Glomerular endothelial cell (primary cell): Measurements from ENCODE around the gene ULK4. TPM values are rescaled to one million over a fixed set of nuclear protein-coding genes. Genes with fewer than 3 reads are reported as not detected.
"Not testable (repeated sequence)": the region's sequence is repeated elsewhere in the genome, so short reads cannot be mapped to it uniquely, and the experiment has no call there.

ENCODE experiments used
- DNase-seq: peaks from one replicate; pipeline ENCODE4 v3.0.0-alpha.2; 2011; ENCODE audit warnings: low read depth, low spot score; ENCODE audit errors: extremely low read depth
- total RNA-seq: library from RNA; depleted of rRNA; stranded (reverse); fragments of >200 nt; gene quantifications from 2 replicates; pipeline ENCODE4 v1.2.3, GENCODE V29; 2015

ULK4 gene
- total RNA-seq, 1 donor from 2014 or later, result 11.7 TPM

DNA sequence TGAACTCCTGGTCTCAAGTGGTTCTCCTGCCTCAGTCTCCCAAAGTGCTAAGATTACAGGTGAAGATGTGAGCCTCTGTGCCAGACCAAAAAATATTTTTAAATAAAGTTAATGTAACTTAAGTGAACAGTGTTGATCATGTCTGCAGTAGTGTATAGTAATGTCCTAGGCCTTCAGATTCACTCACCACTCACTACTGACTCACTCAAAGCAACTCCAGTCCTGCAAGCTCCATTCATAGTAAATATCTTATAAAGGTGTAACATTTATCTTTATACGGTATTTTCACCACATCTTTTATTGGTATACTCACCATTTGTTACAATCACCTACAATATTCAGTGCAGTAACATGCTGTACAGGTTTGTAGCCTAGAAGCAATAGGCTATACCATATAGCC lies 264.2 kb downstream of the ULK4 start:
- DNase-seq, result no peak

DNA sequence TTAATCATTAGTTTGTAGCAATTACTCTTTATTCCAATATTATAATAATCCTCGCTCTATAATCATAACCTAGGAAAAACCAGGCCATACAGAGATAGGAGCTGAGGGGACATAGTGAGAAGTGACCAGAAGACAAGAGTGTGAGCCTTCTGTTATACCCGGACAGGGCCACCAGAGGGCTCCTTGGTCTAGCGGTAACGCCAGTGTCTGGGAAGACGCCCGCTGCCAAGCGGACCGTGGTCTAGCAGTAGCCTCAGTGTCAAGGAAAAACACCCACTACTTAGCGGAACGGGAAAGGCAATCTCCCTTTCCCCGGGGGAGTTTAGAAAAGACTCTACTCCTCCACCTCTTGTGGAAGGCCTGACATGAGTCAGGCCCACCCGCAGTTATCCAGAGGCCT lies 266.1 kb downstream of the ULK4 start:
- not testable (repeated sequence) for DNase-seq

DNA sequence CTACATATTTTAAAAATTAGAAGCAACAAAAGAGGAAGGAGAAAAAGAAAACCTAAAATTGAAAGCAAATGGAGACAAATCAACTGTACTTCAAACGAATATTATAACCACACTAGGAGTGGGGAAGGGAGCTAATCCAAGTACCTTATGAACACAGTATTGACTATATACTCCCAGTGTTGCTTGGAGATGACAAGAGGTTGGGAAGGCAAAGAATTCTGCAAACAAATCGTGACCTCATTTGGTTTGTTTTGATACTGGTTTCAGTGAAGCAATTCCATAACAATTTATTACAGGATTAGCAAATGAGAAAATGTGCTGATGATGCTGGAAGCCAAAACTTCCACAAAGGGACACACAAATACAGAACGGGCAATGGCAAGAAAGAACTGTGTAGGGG lies 268.1 kb downstream of the ULK4 start:
- no peak for DNase-seq

DNA sequence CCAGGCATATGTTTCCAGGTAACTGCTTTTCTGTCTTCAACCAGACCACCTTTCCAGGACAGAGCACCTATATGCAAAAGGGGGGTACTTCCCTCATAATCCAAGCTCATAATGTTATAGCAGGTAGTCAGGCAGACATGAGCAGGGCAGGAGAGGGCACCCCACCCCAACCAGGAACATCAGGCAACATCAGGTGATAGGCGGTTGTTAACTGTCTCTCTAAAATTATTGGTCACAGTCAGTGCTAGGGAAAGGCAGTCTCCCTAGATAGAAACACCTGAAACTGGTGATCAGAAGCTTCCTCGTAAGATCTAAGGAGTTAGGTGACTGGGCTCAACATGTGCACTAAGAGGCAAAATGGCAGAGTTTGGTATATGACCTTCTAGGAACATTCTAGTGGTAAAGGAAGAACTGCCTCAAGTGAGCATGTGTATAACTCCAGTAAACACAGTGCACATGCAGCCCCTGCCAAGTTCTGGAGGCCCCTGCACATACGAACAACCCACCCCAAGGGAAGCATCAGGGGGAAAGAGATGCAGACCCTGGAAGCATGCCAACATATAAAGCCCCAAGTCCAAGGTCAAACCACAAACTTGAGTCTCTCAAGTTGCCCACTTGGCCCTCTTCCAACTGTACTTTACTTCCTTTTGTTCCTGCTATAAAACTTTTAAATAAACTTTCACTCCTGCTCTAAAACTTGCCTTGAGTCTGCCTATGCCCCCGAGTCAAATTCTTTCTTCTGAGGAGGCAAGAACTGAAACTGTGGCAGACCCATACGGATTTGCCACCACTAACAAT lies 270.9 kb downstream of the ULK4 start:
- no peak for DNase-seq

DNA sequence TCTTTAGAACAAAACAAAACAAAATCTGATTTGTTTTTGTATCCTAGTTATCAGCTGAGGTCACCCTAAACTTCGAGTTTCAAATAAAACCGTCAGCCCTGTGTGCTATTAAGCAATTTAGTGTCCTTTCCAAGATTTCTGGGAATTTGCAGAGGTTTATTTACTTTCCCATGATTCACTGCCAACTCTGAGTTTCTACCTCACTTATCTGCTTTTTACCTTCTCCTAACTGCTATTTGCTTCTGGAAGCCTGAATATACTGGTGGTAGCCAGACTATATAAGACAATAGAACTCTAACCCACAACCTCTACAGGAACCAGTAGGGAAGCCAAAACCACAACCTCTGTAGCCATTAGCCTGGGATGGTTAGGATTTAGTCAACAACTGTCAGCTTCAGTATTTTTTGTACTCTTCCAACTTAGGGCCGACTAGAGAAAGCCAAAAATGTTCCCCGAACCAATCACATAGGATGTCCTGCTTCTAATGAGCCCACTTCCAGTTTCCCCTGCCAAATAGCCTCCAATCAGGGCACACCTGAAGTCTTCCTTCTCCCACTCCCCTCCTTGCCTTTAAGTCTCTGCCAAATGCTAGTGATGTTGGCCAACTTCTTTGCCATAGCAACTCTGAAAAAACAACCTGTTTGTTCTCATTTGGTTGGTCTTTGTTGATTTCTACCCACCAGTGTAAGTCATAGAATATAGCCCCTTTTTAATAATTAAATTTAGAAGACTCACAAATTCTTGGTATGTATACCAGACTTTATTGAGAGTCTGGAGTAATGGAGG lies 273.1 kb downstream of the ULK4 start:
- DNase-seq, result no peak

DNA sequence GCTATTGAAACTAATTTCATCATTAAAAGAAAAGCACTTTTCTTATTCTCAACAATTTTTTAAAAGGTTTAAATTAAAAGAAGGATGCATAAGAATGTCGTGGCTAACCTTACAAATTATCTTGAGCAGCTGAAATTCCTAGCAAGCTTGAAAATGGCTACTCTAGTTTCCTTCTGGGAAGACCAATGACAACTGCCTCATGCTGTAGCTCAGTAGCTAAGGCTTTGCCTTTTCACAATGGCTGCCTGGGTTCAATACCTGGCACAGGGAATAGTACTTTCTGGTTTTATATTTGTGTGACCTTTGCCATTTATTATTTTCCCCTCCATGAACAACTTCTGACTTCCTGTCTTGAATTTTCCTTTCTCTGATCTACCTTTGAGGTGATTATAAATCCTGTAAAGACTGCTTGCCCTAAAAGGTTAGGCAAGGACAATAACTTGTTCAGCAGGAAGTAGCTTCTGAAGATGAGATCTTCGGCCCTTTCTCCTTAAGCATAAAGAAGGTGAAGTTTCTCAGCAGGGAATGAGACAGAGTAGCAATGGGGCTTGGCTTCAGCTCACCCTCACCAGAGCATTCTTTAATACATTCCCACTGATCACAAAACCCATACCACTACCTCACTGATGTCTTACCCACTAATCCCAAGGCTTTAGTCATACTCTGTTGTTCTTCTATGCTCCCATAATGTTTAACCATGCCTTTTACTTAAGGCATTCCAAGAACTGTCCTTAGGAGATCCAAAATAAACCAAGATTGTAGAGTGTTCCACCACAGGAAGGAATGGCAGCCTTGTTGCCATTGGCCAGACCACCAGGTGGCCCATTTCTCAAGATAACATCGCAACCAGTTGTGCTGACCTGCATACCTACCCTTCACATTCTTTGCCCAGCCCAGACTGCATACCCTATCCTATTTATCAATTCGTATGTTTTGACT lies 276.8 kb downstream of the ULK4 start:
- no peak for DNase-seq

DNA sequence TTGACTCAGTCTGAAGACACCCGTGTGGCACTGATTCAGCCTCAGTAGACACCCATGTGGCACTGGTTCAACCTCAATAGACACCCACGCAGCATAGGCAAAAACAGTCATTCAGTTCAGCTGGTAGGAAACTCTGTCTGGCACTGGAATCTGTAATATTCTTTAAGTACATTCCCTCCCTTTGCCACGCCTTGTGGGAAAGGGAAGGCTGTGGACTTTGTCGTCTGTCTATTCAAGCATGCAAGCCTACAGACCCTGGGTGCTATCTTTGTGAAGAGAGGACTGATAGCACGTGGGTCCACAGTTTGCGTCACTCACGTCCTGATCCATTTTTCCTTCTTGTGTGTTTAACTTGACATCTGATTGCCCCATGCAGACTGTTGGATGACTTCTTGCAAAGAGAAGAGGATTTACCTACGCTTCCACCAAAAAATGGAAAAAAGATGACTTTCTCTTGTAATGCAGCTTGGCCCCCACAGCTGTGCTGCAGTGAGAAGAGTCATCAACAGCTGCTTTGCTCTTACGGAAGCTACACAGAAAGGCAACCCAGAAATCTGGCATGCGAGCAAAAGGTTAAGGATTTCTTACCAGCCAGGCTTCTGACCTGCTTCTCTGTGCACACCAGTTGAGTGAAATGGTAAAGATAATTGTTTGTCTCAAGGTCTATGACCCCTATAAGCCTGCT lies 278.1 kb downstream of the ULK4 start:
- no peak for DNase-seq

DNA sequence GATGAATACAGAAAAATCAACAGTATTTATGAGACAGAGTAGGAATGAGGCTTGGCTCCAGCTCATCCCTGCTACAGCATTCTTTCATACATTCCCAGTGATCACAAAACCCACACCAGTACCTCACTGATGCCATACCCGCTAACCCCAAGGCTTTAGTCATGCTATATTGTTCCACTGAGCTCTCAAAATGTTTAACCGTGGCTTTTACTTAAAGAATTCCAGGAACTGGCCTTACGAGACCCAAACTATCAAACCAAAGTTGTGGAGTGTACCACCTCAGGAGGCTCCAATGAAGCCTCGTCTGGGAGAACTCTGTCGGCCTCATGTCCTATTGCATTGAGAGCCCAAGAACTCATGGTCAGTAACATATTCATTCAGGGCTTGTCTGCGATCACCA lies 278.9 kb downstream of the ULK4 start:
- no peak for DNase-seq

DNA sequence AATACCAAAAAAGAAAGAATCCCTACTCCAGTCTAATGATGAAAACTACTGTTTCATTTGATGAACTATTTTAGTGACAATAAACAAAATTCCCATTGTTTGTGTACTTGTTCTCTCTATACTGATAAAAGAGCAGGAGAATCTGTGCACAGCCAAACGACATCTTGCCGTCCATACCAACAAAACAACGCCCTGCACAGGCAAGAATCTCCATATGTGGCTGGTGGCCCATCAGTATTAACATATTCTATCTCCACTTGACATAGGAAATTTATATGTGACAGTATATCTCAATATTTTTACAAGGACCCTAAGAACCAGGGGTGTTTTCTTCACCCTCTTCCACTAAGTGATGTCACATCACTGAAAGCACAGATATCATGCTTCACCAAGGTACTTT lies 279.5 kb downstream of the ULK4 start:
- no peak for DNase-seq

DNA sequence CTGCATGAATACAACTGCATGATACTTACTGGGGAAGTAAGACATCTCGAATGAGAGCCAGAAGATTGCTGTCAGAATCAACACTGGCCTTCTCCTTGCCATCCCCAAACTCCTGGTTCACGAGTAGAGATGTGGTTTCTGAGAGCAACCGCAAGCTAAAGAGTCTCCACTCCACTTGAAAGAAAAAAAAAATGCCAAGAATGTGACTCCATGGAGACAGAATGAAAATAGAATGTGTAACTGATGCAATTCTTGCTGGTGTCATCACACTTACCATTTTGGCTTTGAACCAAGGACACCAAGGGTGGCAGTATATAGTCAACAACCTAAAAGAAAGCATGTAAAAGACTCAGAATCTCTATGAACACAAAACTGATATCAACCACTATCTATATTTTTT lies 280.4 kb downstream of the ULK4 start:
- DNase-seq, result no peak

DNA sequence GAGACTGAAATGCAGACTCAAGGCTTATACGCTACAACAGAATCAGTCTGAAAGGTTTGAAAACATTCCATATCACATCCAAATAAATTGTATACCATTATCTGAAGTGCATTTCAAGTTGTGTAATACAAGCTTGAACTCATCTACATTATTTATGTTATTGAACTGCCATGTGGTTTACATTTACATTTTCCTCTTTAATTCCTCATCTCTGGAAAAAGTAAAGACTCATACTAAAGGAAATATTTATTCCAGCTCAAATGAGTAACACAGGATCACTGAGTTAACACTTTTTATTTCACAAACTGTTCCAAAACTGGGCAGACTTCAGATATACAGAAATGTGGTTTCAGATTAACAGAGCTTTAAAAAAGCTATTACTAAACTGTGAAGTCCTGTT lies 282.5 kb downstream of the ULK4 start:
- DNase-seq, result no peak

DNA sequence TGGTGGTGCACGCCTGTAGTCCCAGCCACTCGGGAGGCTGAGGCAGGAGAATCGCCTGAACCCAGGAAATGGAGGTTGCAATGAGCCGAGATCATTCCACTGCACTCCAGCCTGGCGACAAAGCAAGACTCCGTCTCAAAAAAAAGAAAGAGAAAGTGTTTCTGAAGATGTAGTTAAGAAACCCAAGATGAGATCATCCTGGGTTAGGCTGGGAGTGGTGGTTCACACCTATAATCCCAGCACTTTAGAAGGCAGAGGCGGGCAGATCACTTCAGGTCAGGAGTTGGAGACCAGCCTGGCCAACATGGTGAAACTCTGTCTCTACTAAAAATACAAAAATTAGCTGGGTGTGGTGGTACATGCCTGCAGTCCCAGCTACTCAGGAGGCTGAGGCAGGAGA lies 286.8 kb downstream of the ULK4 start:
- DNase-seq, result not testable (repeated sequence)

DNA sequence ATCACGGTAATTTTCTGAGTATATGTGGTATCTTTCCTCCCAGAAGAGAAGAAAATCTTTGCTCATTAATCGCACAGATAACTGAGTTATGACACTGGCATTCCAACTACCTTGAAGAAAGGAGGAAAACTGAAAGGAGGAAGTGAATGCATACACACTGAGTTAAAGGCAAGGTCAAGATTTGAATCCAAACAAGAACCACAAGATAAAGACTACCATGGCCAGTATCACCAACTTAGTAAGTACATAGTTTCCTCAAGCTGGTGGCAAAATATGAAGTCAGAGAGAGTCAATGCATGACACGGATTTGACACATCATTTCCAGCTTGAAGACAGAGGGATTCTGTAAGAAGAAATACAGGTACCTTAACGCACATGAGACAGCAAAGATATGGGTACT lies 287.5 kb downstream of the ULK4 start:
- no peak for DNase-seq

DNA sequence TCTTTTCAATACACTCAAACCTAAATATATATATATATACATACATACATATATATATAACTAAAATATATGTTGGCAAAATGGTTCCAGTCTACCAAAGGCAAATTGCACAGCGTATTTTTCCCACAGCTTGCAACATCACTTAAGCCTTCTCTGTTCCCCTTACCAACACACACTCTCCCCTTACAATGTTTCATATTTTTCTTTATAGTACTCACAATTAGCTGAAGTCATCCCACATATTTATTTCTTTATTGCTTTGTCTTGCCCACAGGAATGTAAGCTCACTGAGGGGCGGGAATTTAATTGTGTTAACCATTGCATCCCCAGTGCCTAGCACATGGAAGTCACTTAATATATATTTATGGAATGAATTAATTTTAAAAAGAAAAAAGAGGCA lies 288.3 kb downstream of the ULK4 start:
- DNase-seq, result no peak

DNA sequence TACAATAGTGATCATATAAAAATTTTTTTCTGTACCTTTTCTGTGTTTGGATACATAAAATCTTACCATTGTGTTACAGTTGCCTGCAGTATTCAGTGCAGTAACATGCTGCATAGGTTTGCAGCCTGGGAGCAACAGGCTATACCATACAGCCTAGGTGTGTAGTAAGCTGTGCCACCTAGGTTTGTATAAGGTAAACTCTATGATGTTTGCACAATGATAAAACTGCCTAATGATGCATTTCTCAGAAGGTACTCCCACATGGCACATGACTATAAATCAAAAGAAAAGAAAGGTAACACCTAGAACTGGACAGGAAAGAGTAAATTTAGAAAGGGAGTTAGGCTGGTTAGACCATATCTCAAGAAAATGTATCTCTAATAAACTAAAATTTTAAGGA lies 293.5 kb downstream of the ULK4 start:
- DNase-seq, result no peak

DNA sequence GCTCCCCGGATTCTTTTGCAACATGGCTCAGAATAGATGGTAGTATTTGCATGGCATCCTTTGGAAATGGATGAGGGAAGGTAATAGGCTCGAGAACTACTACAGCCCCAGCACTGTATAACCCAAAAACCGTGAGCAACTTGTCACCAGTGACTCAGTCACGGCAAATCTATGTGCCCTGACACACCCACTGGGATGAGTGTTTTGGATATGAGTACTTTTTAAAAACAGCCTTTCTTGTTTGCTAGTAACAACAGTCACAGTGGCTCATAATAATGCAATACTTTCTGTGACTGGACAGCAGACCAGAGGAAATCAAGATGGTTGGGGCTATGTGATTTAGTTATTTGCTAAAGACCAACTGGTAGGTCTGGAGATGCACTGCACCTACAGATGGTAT lies 299.6 kb downstream of the ULK4 start:
- DNase-seq, result no peak

DNA sequence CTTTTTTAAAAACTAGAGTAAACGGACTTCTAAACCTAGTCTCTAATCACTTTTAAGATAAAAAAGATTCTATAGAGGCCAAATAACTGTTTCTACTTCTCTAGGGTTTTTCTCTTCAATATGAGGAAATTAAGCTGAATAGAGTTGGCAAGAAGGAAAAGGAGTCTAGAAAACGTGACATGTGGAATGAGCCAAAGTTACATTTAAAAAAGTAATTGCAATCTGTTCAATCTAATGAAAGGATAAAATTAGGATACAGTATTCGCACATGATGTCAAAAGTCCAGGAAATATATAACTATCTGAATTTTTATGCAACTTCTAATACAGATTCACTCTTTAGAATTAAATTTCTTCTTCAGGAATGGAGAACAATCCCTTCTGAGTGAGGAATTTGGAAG lies 300.1 kb downstream of the ULK4 start:
- no peak for DNase-seq

DNA sequence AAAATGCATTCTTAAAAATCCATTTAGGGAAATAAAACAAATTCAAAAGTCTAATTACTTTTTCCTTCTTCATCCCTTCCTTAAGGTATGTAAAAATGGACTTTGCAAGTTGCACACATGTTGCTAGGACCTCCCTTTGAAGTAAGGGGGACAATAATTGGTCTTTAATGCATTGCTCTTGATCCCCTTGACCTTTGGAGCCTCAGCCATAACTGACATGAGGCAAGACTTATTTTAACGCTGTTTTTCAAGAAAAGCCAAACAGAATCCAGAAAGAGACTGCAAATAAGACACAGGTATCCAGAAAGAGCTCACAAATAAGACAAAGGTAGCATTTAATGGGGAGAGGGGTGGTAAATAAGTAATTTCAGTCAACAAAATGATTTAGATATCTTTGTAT lies 301.4 kb downstream of the ULK4 start:
- no peak for DNase-seq

DNA sequence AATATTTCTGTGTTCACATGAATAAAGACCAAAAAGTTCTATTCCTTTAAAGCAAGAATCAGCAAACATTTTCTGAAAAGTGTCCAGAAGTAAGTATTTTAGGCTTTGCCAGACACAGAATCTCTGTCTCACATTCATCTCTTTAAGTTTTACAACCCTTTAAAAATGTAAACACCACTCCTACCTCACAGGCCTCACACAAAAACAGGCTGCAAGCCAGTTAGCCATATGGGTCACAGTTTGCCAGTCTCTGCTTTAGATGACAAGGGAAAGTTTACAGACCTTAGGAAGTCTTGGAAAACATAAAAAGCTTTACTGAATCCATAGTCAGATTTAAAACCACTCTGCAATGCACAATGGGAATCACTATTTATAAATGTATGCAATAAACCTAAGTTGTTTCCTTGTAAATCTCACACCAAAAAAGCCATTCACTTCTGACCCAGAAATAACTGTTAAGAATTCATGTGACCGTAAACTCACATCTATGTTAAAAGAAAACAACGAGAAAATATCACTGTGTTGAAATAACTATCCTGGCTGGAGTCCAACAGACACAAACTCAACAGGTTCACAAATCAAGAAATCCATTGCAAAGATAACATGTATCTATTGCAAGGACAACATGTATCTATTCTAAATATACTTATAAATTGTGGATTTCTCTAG lies 308.2 kb downstream of the ULK4 start:
- no peak for DNase-seq

DNA sequence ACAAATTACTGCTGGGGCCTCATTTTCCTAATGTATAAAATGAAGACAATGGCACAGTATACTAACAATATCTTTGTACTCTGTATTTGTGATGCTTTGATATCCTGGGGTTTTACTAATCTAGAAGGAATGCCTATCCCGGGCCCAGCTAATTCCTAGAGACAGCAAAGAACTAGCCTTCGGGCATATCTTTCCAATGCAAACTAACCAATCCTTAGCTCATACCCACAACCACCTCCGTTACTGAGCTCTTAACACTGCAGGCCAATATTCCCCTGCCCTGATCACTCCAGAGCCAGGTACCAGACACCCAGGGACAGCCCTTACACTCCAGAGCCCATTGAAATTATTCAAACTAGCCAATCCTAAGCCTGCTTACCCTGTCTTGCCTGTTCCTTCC lies 309.0 kb downstream of the ULK4 start:
- no peak for DNase-seq
